GM23338 (cell line): ENCODE measurements around the gene CNIH3. TPM values are rescaled to one million over a fixed set of nuclear protein-coding genes. Genes with fewer than 3 reads are reported as not detected.

Source experiments
- ATAC-seq: fragments of 200-7000 bp; cut with Tn5 transposase; 3 replicates; pipeline ENCODE4 v1.9.1; 2020
- DNase-seq: peaks from one replicate; pipeline ENCODE4 v3.0.0-alpha.2; 2015; ENCODE audit warnings: low spot score
- H2AFZ ChIP-seq: fragments of 200-600 bp; sonication (generic); 2 replicates; pipeline ENCODE4 v1.8.0; 2016; ENCODE audit warnings: antibody characterized with exemption, mild to moderate bottlenecking, moderate library complexity
- H3F3A ChIP-seq: fragments of 200-600 bp; sonication (generic); replicated peaks from 2 replicates; pipeline ENCODE4 v1.8.0; 2017; ENCODE audit warnings: antibody characterized with exemption, mixed run types, low read depth
- H3K27ac ChIP-seq: fragments of 200-600 bp; sonication (generic); 2 replicates; pipeline ENCODE4 v1.6.1; 2016; ENCODE audit warnings: low read depth
- H3K27me3 ChIP-seq: fragments of 200-600 bp; sonication (generic); 2 replicates; pipeline ENCODE4 v1.8.0; 2016; ENCODE audit warnings: mild to moderate bottlenecking, mixed run types, moderate library complexity; ENCODE audit not compliant: insufficient read depth
- H3K36me3 ChIP-seq: fragments of 200-600 bp; sonication (generic); 2 replicates; pipeline ENCODE4 v1.8.0; 2016; ENCODE audit warnings: mild to moderate bottlenecking; ENCODE audit not compliant: insufficient read depth
- H3K4me1 ChIP-seq: fragments of 200-600 bp; sonication (generic); 2 replicates; pipeline ENCODE4 v1.8.0; 2016; ENCODE audit warnings: mild to moderate bottlenecking, moderate library complexity; ENCODE audit not compliant: insufficient read depth
- H3K4me2 ChIP-seq: fragments of 200-600 bp; sonication (generic); 2 replicates; pipeline ENCODE4 v1.7.1; 2017; ENCODE audit warnings: mixed run types
- H3K4me3 ChIP-seq: fragments of 200-600 bp; sonication (generic); 2 replicates; pipeline ENCODE4 v1.6.1; 2016; ENCODE audit warnings: mixed run types
- H3K79me2 ChIP-seq: fragments of 200-600 bp; sonication (generic); replicated peaks from 2 replicates; pipeline ENCODE4 v1.8.0; 2017; ENCODE audit warnings: mild to moderate bottlenecking; ENCODE audit not compliant: insufficient read depth
- H3K9me2 ChIP-seq: fragments of 200-600 bp; sonication (generic); 2 replicates; pipeline ENCODE4 v1.8.0; 2017; ENCODE audit not compliant: insufficient read depth
- H4K20me1 ChIP-seq: fragments of 200-600 bp; sonication (generic); replicated peaks from 2 replicates; pipeline ENCODE4 v1.8.0; 2017; ENCODE audit warnings: mild to moderate bottlenecking; ENCODE audit not compliant: insufficient read depth
- H3K27ac Mint-ChIP-seq: 2 replicates; pipeline ENCODE4 v1.8.0; 2020; ENCODE audit warnings: inconsistent platforms, mild to moderate bottlenecking, moderate library complexity, mixed read lengths
- H3K27me3 Mint-ChIP-seq: 3 replicates; pipeline ENCODE4 v1.8.0; 2022; ENCODE audit warnings: low read depth, mild to moderate bottlenecking, moderate library complexity, mixed read lengths, inconsistent platforms; ENCODE audit not compliant: insufficient read depth, poor library complexity
- H3K36me3 Mint-ChIP-seq: 3 replicates; pipeline ENCODE4 v1.8.0; 2021; ENCODE audit warnings: low read depth, mild to moderate bottlenecking, inconsistent platforms, moderate library complexity, mixed read lengths
- H3K4me1 Mint-ChIP-seq: 3 replicates; pipeline ENCODE4 v1.8.0; 2020; ENCODE audit warnings: mild to moderate bottlenecking, inconsistent platforms, mixed read lengths
- H3K4me3 Mint-ChIP-seq: 3 replicates; pipeline ENCODE4 v1.8.0; 2021; ENCODE audit warnings: moderate library complexity, mild to moderate bottlenecking, inconsistent platforms, mixed read lengths
- H3K9me3 Mint-ChIP-seq: 3 replicates; pipeline ENCODE4 v1.8.0; 2020; ENCODE audit warnings: moderate library complexity, mild to moderate bottlenecking, inconsistent platforms, mixed read lengths
- EZH2 ChIP-seq: fragments of 200-600 bp; sonication (generic); IDR thresholded peaks from one replicate; pipeline ENCODE4 v1.8.0; 2017; ENCODE audit warnings: antibody characterized with exemption, mild to moderate bottlenecking, low read depth; ENCODE audit not compliant: unreplicated experiment
- ZNF462 ChIP-seq: fragments of 250-450 bp; sonication (Bioruptor Pico); IDR thresholded peaks from 2 replicates; pipeline ENCODE4 v1.5.0; 2020; ENCODE audit warnings: mild to moderate bottlenecking, moderate library complexity
- polyA plus RNA-seq: library from polyadenylated mRNA; unstranded; fragments of >200 nt; fragmentation: Nextera tagmentation; extraction: Ambion mirVana; gene quantifications from 2 replicates; pipeline ENCODE4 v1.2.1, GENCODE V29; 2016
- total RNA-seq: library from RNA; depleted of rRNA; stranded (reverse); fragments of >200 nt; shearing (Covaris generic); gene quantifications from 2 replicates; pipeline ENCODE4 v1.2.3, GENCODE V29; 2014
- TF ChIP-seq, protein P1 (sequence below): IDR thresholded peaks from 2 replicates; pipeline ENCODE4 v1.6.1; 2016; ENCODE audit warnings: antibody characterized with exemption

The CNIH3 gene
- total and polyA plus RNA-seq, 2 experiments from 2014 or later, result 3.6 to 5.1 TPM

DNA sequence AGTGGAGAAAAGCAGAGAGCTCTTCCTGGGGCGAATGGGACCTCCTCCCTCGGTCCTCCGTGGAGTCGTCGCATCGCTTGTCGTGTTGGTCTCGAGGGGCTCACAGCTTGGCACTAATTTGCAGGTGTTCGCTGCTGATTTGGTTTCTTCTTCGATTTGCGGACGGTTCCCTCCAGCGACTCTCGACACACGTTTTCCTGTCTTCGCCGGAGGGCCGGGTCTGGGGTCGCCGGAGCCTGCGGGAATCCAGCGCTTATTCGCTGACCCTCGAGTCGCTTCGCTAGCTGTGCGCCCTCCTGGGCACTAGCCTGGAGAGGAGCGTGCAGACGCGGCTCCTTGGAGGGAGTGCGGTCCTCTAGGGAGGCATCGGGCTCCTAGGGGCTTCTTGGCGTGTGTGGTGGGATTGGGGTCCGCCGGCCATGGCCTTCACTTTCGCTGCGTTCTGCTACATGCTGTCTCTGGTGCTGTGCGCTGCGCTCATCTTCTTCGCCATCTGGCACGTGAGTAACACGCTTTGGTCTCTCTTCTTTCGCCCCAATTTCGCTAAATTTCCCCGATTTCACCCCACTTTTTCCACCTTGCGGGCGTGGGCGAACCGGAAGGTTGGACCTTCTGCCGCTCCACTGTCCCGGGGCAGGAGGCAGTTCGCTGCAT is 766 bp downstream of the CNIH3 start:
- peaks cover 19% of the 10 kb centered on the region for H3K4me1 ChIP-seq
- Mint-ChIP-seq H3K36me3 (peaks cover 6% of the 10 kb centered on the region), H3K4me3 (peak overlapping the region; percentile 79), H3K27me3 (peaks cover 62% of the 10 kb centered on the region), H3K27ac (no peak overlapping the region), H3K9me3 (peaks cover 13% of the 10 kb centered on the region), H3K4me1 (peaks cover 17% of the 10 kb centered on the region)
- peak overlapping the region; percentile 96 for H2AFZ ChIP-seq
- no peak for TF ChIP-seq ZNF462 (CRISPR knock-in tag)
- TF ChIP-seq EZH2, result peak; percentile 23
- TF ChIP-seq, protein P1, sequence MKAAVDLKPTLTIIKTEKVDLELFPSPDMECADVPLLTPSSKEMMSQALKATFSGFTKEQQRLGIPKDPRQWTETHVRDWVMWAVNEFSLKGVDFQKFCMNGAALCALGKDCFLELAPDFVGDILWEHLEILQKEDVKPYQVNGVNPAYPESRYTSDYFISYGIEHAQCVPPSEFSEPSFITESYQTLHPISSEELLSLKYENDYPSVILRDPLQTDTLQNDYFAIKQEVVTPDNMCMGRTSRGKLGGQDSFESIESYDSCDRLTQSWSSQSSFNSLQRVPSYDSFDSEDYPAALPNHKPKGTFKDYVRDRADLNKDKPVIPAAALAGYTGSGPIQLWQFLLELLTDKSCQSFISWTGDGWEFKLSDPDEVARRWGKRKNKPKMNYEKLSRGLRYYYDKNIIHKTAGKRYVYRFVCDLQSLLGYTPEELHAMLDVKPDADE, result no peak
- peaks cover 3% of the 10 kb centered on the region; the same call in 1 of the 2 replicates for H3K79me2 ChIP-seq
- no peaks in the 10 kb centered on the region for H3K9me2 ChIP-seq
- peaks cover 87% of the 10 kb centered on the region for H3K27me3 ChIP-seq
- DNase-seq, result peak; percentile 49
- peaks cover 7% of the 10 kb centered on the region; the same call in 1 of the 2 replicates for H4K20me1 ChIP-seq
- no peak overlapping the region for H3K27ac ChIP-seq
- peaks cover 20% of the 10 kb centered on the region; the same call in 1 of the 2 replicates for H3F3A ChIP-seq
- peak overlapping the region; percentile 90 for H3K4me2 ChIP-seq
- H3K36me3 ChIP-seq, result 0 out of 2 replicates have a peak, but pooled peaks cover 2% of the 10 kb centered on the region
- peak overlapping the region; percentile 76 for H3K4me3 ChIP-seq
- peak; percentile 26 for ATAC-seq
